Measurements from ENCODE around the gene CADM1. TPM values are rescaled to one million over a fixed set of nuclear protein-coding genes. Genes with fewer than 3 reads are reported as not detected.

Gene CADM1
- total and polyA plus RNA-seq, 10 of the 15 experiments (the other 5 are each of a cell fraction or from before 2014, with no cell fraction given): 0.03 to 0.48 (median 0.15) TPM; not detected in 3

GRCh38 chr11:115217726-115218311 is 286.4 kb downstream of the CADM1 start:
- Histone ChIP-seq H3K27me3 (replicated peaks in 1 of 2; ENCODE audit: control insufficient read depth in 2 of 2, insufficient read depth in 2 of 2, low read length in 1 of 2) (no peaks in the 10 kb centered on the region), H3K4me1 (ENCODE audit: control insufficient read depth, insufficient read depth, low read length) (peaks cover 10% of the 10 kb centered on the region; the same call in 1 of the 2 replicates), H4K20me1 (ENCODE audit: control insufficient read depth, insufficient read depth) (no peaks in the 10 kb centered on the region), H3K9me3 (replicated peaks; ENCODE audit: control insufficient read depth, insufficient read depth, low read length) (peaks cover 2% of the 10 kb centered on the region; the same call in 2 of the 3 replicates), H3K4me3 (no peak overlapping the region), H3K27ac (ENCODE audit: control insufficient read depth, insufficient read depth) (no peak overlapping the region), H3K36me3 (ENCODE audit: control insufficient read depth in 2 of 2, insufficient read depth in 2 of 2, low read length in 1 of 2) (no peaks in the 10 kb centered on the region), H3K79me2 (ENCODE audit: control insufficient read depth, insufficient read depth, low read length) (no peaks in the 10 kb centered on the region), H3K9ac (ENCODE audit: control insufficient read depth, insufficient read depth, low read length) (no peak overlapping the region), H3K4me2 (ENCODE audit: control insufficient read depth, insufficient read depth) (no peak overlapping the region), H2AFZ (ENCODE audit: control insufficient read depth, low read depth, low read length) (no peak overlapping the region)
- no peak for DNase-seq (ENCODE audit: low read depth, low spot score)
- ChIA-PET SMC1A (ENCODE audit: uncharacterized antibody, unreplicated experiment) (interaction anchor here (0.8 kb wide), 1 partner anchor 11 kb away, joined by 3 read pairs; no protein-coding TSS in a partner anchor), CTCF (no interaction called here), POLR2A (no interaction called here), RAD21 (ENCODE audit: unreplicated experiment) (no interaction called here)
- in situ Hi-C loops (cut with MboI): no loop called here
- WGBS (ENCODE audit: insufficient coverage, insufficient replicate concordance, low lambda C conversion rate, missing lambda C conversion rate): 66% methylated on average over 8 of the region's 8 CpGs
- no TSS peak for BruUV-seq (replicated peaks)
- TF ChIP-seq PKNOX1 (IDR thresholded peaks at IDR 0.05) (no peak), CBX5 (IDR thresholded peaks at IDR 0.05; ENCODE audit: low read depth) (no peak)
- no peak for ATAC-seq
- intact Hi-C loops (cut with micrococcal nuclease; ENCODE audit: unreplicated experiment): no loop called here
- no peak for FAIRE-seq

GRCh38 chr11:115215694-115216617 is 288.3 kb downstream of the CADM1 start:
- ChIA-PET SMC1A (ENCODE audit: uncharacterized antibody, unreplicated experiment) (no interaction called here), POLR2A (no interaction called here), CTCF (interaction anchor here (1.4 kb wide), 1 partner anchor 19 kb away, joined by 3 read pairs; no protein-coding TSS in a partner anchor), RAD21 (ENCODE audit: unreplicated experiment) (no interaction called here)
- Histone ChIP-seq H3K27ac (ENCODE audit: control insufficient read depth, insufficient read depth) (no peak overlapping the region), H3K27me3 (replicated peaks in 1 of 2; ENCODE audit: control insufficient read depth in 2 of 2, insufficient read depth in 2 of 2, low read length in 1 of 2) (no peaks in the 10 kb centered on the region), H3K36me3 (ENCODE audit: control insufficient read depth in 2 of 2, insufficient read depth in 2 of 2, low read length in 1 of 2) (no peaks in the 10 kb centered on the region), H3K9me3 (replicated peaks; ENCODE audit: control insufficient read depth, insufficient read depth, low read length) (no peaks in the 10 kb centered on the region; the same call in 2 of the 3 replicates), H3K4me2 (ENCODE audit: control insufficient read depth, insufficient read depth) (no peak overlapping the region), H3K4me3 (no peak overlapping the region), H3K4me1 (ENCODE audit: control insufficient read depth, insufficient read depth, low read length) (no peaks in the 10 kb centered on the region), H3K79me2 (ENCODE audit: control insufficient read depth, insufficient read depth, low read length) (no peaks in the 10 kb centered on the region), H3K9ac (ENCODE audit: control insufficient read depth, insufficient read depth, low read length) (no peak overlapping the region), H2AFZ (ENCODE audit: control insufficient read depth, low read depth, low read length) (no peak overlapping the region), H4K20me1 (ENCODE audit: control insufficient read depth, insufficient read depth) (no peaks in the 10 kb centered on the region)
- no peak for DNase-seq (ENCODE audit: low read depth, low spot score)
- BruUV-seq (replicated peaks): no TSS peak
- 82% methylated on average over 10 of the region's 11 CpGs for WGBS (ENCODE audit: insufficient coverage, insufficient replicate concordance, low lambda C conversion rate, missing lambda C conversion rate)
- intact Hi-C loops (cut with micrococcal nuclease; ENCODE audit: unreplicated experiment): no loop called here
- in situ Hi-C loops (cut with MboI): no loop called here
- 0 out of 3 replicates have a peak, but pooled peaks have one; percentile 37 for ATAC-seq
- TF ChIP-seq SIN3A (IDR thresholded peaks at IDR 0.05; ENCODE audit: low read depth, low read length): no peak
- TF ChIP-seq CTCF (IDR thresholded peaks at IDR 0.05 in 2 of 3, conservative IDR thresholded peaks at IDR 0.05 in 1 of 3; ENCODE audit: control insufficient read depth in 2 of 3, extremely low read depth in 1 of 3, insufficient read depth in 1 of 3, low read depth in 3 of 3, low read length in 3 of 3): peak; percentile 8 to 44 (median 40)
- no peak for TF ChIP-seq KDM1A (IDR thresholded peaks at IDR 0.05; ENCODE audit: borderline replicate concordance)
- TF ChIP-seq RAD21 (IDR thresholded peaks at IDR 0.05; ENCODE audit: insufficient read depth, low read depth, low read length): peak; percentile 16; the same call in 1 of the 2 replicates
- TF ChIP-seq ZSCAN29 (IDR thresholded peaks at IDR 0.05): no peak
- no peak for FAIRE-seq
